Measurements from ENCODE around the gene NME7.

Gene NME7

GRCh38 chr1:169146576-169147214 lies 220.9 kb downstream of the NME7 start:
- no peak for DNase-seq (ENCODE audit: extremely low read depth, insufficient read length)
- no peak for TF ChIP-seq CTCF (IDR thresholded peaks at IDR 0.05; ENCODE audit: insufficient read depth, low read length, poor library complexity, severe bottlenecking)
- Histone ChIP-seq H3K4me3 (replicated peaks; ENCODE audit: low read depth, low read length) (no peak overlapping the region), H3K27me3 (replicated peaks; ENCODE audit: control insufficient read depth, insufficient read depth, low read length) (no peaks in the 10 kb centered on the region), H3K36me3 (ENCODE audit: control insufficient read depth, insufficient read depth, low read length) (no peaks in the 10 kb centered on the region)

GRCh38 chr1:169144941-169145626 lies 222.5 kb downstream of the NME7 start:
- no peak for TF ChIP-seq CTCF (IDR thresholded peaks at IDR 0.05; ENCODE audit: insufficient read depth, low read length, poor library complexity, severe bottlenecking)
- no peak for DNase-seq (ENCODE audit: extremely low read depth, insufficient read length)
- Histone ChIP-seq H3K36me3 (ENCODE audit: control insufficient read depth, insufficient read depth, low read length) (no peaks in the 10 kb centered on the region), H3K4me3 (replicated peaks; ENCODE audit: low read depth, low read length) (no peak overlapping the region), H3K27me3 (replicated peaks; ENCODE audit: control insufficient read depth, insufficient read depth, low read length) (no peaks in the 10 kb centered on the region)

- Histone ChIP-seq H3K36me3 (ENCODE audit: control insufficient read depth, insufficient read depth, low read length) (no peaks in the 10 kb centered on the region), H3K4me3 (replicated peaks; ENCODE audit: low read depth, low read length) (no peak overlapping the region), H3K27me3 (replicated peaks; ENCODE audit: control insufficient read depth, insufficient read depth, low read length) (no peaks in the 10 kb centered on the region)
- no peak for DNase-seq (ENCODE audit: extremely low read depth, insufficient read length)
- no peak for TF ChIP-seq CTCF (IDR thresholded peaks at IDR 0.05; ENCODE audit: insufficient read depth, low read length, poor library complexity, severe bottlenecking)
Observed at GRCh38 chr1:169143984-169144383, 223.6 kb downstream of the NME7 start.

- no peak for DNase-seq (ENCODE audit: extremely low read depth, insufficient read length)
Observed at GRCh38 chr1:169143346-169143745, 224.3 kb downstream of the NME7 start.

GRCh38 chr1:169142129-169142528 lies 225.5 kb downstream of the NME7 start:
- TF ChIP-seq CTCF (IDR thresholded peaks at IDR 0.05; ENCODE audit: insufficient read depth, low read length, poor library complexity, severe bottlenecking): no peak
- H3K4me3 ChIP-seq (replicated peaks; ENCODE audit: low read depth, low read length): no peak overlapping the region
- H3K27me3 ChIP-seq (replicated peaks; ENCODE audit: control insufficient read depth, insufficient read depth, low read length): no peaks in the 10 kb centered on the region
- DNase-seq (ENCODE audit: extremely low read depth, insufficient read length): no peak
- H3K36me3 ChIP-seq (ENCODE audit: control insufficient read depth, insufficient read depth, low read length): no peaks in the 10 kb centered on the region

More at GRCh38 chr1:169143346-169143745, 224.3 kb downstream of the NME7 start:
- Histone ChIP-seq H3K4me3 (replicated peaks; ENCODE audit: low read depth, low read length) (no peak overlapping the region), H3K36me3 (ENCODE audit: control insufficient read depth, insufficient read depth, low read length) (no peaks in the 10 kb centered on the region), H3K27me3 (replicated peaks; ENCODE audit: control insufficient read depth, insufficient read depth, low read length) (no peaks in the 10 kb centered on the region)
- TF ChIP-seq CTCF (IDR thresholded peaks at IDR 0.05; ENCODE audit: insufficient read depth, low read length, poor library complexity, severe bottlenecking): no peak
